DMS 273 (cell line): ENCODE measurements around the gene SUSD2.
A peak's percentile ranks its signal among the peaks of the same experiment; 100 is the strongest.
"Not testable (repeated sequence)": the region's sequence is repeated elsewhere in the genome, so short reads cannot be mapped to it uniquely, and the experiment has no call there.

ENCODE experiments used
- DNase-seq: peaks from one replicate; lab custom pipeline; 2025; ENCODE audit not compliant: unreplicated experiment; lab: John Stamatoyannopoulos, UW

The SUSD2 gene

DNA sequence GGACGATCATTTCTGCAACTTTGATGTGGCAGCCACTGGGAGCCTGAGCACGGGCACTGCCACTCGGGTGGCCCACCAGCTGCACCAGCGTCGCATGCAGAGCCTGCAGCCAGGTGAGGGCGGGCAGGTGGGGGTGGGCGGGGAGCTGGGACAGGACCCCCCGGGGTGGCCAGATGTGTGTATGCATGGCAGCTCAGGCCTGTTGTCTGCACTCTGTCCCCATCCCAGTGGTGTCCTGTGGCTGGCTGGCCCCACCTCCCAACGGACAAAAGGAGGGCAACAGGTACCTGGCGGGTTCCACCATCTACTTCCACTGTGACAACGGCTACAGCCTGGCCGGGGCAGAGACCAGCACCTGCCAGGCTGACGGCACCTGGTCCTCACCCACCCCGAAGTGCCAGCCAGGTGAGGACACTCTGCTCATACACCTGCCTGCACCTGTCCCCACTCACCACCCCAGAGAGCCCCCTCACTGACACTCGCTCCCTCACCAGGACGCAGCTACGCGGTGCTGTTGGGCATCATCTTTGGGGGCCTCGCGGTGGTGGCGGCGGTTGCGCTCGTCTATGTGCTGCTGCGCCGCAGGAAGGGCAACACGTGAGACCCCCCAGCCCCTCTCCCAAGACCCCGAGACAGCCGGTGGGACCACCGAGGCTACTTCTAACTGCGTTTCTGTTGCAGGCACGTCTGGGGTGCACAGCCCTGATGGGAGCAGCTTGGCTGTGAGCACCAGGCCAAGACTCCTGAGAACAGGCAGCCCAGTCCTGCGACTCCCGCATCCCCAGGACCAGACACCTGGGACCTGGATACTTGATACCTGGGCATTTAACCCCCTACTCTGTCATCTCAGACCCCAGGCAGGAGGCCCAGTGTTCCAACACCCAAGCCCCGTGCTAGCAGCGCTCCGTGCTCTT is 6.7 kb downstream of the SUSD2 start:
- no peak for DNase-seq

DNA sequence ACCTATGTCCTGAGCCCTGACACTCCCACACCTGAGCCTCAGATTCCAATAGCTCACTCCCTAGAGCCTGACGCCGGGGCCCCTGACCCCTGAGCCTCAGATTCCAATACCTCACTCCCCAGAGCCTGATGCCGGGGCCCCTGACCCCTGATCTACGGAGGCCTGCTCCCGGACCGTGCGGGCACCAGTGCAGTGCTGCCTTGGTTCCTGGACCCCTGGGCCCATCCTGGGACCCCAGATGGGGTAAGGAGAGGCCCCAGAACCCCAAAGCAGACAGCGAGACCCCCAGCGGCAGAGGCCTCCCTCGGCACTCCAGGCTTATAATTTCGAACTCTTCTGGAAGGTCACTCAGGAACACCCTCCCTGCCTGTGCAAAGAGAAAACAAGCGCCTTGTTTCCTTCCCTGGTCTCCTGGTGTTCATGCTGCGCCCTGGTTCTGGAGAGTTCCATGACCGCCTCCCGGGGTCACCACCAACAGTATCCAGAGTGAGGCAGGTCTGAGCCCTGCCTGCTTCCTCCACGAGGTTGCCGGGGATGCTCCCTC is 7.5 kb downstream of the SUSD2 start:
- DNase-seq = no peak

DNA sequence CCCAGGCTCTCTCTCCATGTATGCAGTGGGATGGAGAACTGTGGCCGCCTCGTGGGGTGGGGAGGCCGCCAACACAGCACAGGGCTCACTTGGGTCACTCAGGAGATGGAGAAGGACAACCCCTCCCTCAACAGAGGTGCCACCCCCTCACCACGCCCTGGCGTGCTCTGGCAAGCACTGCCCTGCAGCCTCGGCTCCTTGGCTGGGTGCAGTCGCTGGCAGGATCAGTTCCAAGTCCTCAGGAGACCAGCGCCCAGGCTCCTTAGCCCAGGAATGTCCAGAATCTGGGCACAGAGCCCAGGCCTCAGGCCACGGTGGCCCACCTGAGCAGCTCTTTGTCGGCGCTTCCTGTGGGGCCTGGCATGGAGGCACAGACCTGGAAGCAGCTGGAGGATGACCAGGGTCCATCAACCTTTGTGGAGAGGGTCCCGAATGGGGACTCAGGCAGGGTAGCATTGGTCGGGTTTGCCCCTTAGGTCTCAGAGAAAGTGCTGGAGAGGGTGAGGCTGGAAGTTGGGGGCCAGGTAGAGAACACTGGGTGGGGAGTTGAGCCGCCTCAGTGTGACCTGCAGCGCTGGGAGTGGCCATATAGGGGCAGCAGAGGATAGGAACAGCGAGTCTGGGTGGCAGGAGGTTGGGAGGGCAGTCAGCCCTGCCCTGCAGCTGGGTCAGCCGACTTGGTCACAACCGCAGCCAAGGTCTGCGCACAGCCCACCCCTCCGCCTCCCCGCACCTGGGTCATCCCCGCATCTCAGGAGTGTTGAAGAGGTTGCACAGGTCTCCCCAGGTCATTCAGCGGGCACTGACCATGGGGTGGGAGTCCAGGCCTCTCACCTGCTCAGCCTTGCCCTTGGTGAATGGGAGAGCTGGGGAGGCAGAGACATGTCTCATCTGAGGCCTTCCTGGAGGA is 8.2 kb downstream of the SUSD2 start:
- DNase-seq = peak; percentile 54

DNA sequence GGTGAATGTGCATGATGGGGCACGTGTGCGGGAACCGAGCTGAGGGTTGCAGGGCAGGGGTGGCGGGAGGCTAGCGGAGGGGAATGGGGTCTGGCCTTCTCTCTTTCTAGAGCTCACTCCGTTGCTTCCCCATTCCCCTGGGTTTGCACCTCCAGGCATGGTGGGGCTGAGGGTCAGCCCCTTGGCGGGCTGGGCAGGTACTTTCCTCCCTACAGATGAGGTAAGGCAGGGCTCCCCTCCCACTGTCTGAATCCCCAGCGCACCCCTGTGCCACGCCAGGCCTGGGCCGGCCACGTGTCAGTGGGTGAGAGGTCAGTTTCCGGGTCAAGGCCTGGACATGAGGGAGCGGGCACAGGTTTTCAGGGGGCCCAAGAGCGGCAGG is 8.9 kb downstream of the SUSD2 start:
- no peak for DNase-seq

DNA sequence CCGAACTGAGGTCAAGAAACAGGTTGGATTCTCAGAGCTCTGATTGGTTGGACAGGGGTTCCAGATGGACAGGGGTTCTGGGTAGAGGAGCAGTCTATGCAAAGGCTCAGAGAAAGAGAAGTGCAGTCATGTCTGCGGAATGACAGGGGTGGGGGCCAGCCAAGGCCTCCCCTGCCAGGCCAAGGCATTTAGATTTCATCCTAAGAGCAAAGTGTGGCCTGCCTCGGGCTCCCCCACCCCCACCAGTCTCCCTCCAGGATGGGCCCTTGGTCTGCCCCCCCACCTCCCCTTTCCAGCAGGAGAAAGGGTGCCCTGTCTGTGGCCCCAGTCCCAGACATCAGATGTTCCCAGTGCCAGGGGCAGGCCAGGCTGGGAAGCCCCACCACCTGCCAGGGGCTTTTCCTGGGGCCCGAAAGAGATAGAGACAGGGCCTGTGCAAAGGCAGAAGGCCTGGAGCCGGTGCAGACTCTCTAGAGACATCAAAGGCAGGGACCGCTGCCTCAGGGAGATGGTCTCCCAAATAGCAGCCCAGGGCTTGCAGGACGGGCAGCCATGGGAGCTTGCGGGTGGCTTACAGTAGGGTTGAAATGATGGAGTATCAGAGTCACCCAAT is 9.4 kb downstream of the SUSD2 start:
- peak; percentile 18 for DNase-seq

DNA sequence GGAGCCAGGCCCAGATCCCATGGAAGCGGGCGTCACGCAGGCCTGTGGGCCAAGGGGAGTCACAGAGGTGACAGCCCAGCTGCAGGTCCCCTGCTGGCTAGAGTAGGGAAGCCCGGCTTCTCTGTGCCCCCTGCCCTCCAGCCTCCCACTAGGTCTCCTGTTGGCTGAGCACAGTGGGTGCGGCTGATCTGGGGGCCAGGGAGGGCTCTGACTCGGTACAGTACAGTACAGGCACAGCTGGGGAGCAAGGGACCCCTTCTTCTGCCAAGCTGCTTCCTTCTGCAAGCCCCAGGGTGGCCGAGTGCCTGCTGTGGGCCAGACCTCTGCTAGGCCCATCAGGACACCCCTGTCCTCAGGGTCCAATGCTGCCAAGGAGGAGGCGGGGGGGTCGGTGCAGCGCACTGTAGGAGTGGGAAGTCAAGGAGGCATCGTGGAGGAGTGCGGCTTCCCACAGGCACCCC is 10.1 kb downstream of the SUSD2 start:
- DNase-seq = no peak

DNA sequence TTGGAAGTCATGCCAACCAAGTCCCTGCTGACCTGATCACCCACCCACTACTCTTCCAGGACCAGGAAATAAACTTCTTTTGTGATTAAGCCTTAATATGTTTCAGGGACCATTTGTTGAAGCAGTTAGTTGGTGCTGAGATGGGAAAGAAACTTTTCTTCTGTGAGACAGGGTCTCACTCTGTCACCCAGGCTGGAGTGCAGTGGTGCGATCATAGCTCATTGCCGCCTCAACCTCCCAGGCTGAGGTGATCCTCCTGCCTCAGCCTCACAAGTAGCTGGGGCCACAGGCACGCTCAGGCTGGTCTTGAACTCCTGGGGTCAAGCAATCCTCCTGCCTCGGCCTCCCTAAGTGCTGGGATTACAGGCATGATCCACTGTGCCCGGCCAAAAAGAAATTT is 10.6 kb downstream of the SUSD2 start:
- DNase-seq = no peak

DNA sequence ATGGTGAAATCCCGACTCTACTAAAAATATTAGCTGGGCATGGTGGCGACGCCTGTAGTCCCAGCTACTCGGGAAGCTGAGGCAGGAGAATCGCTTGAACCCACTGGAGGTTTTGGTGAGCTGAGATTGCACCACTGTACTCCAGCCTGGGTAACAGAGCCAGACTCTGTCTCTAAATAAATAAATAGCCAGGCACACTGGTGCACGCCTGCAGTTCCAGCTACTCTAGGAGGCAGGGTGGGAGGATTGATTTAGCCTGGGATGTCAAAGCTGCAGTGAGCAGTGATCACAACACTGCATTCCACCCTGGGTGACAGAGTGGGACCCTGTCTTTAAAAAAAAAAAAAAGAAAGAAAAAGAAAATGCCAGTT is 17.4 kb downstream of the SUSD2 start:
- no peak for DNase-seq

DNA sequence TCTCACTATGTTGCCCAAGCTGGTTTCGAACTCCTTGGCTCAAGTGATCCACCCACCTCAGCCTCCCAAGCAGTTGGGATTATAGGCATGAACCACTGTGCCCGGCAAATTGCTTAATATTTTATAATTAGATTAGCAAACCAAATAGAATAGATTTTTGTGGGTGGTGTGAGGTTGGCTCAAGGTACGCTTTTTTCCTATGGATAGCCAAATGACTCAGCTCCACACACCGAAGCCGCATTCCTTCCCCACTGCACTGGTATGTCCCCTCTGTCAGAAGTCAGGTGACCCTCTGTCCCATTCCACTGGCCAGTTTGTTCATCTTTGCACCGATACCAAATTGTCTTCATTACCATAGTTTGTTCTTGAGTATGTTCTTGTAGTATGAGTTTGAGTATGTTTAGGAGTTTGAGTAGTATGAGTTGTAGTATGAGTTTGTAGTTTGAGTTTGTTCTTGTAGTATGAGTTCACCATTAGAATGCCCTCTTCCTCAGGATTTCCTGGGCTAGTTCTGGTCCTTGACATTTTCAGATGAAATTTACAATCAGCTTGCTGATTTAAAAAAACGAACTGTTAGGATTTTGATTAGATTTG is 19.4 kb downstream of the SUSD2 start:
- DNase-seq = no peak

DNA sequence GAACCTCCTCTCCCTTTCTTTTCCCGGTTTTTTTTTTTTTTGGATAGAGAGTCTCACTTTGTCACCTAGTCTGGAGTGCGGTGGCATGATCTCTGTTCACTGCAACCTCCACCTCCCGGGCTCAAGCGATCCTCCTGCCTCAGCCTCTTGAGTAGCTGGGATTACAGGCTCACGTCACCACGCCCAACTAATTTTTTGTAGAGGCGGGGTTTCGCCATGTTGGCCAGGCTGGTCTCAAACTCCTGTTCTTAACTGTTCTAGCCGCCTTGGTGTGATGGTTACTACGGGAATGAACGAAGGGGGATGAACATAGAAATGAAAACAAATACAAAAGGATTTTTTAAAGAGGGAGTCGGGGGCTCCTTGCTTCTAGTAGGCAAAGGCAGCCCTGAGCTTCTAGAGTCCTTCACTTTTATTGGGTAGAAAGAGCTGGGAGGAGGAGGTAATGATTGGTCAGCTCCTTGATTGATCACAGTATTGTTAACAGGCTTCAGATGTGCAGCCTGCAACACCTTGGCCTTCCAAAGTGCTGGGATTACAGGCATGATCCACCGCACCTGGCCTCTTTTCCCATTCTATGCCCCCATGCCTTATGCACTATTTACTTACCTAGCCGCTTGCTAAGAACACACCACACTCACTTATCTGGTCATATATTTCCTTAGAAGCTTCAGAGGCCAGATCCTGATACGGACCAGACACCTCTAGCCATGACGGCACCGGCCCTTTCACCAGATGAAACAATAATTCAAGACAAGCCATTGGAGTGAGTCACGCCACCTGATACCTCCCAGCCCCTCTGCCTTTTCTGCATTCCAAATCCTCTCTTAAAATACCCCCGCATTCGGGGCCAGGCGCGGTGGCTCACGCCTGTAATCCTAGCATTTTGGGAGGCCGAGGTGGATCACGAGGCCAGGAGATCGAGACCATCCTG is 20.7 kb downstream of the SUSD2 start:
- no peak for DNase-seq

DNA sequence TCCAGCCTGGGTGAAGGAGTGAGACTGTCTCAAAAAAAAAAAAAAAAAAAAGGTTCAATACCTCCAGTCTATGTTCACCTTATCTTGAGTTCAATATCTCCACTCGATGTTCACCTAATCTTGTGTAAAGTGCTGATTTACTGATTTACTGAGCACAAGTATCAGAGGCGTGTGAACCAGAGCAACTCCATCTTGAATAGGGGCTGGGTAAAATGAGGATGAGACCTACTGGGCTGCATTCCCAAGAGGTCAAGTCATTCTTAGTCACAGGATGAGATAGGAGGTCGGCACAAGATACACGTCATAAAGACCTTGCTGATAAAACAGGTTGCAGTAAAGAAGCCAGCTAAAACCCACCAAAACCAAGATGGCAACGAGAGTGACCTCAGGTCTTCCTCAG is 22.6 kb downstream of the SUSD2 start:
- not testable (repeated sequence) for DNase-seq

DNA sequence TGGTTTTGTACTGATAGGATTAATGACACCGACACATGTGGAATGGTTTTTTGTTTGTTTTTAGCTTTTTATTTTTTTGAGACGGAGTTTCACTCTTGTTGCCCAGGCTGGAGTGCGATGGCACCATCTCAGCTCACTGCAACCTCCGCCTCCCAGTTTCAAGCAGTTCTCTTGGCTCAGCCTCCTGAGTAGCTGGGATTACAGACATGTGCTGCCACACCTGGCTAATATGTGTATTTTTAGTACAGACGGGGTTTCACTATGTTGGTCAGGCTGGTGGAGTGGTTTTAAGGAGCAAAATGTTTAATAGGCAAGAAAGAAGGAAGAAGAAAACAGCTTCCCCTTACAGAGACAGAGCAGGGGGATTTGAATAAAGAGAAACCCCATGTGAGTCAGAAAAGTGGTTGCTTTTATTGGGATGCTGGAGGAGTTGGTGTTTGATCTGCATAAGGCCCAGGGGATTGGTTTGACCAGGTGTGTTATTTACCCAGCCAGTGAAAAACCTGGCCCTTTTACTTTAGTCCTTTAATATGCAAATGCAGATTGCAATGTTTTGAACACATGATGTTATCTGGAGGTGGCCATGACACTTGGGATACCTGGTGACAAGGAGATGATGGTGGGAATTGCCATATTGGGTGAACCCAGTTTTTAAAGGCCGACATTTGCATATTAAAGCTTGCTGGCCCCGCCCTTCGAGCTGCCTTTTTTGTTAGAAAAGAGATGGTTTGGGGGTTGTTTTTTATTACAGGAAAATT is 24.3 kb downstream of the SUSD2 start:
- no peak for DNase-seq

DNA sequence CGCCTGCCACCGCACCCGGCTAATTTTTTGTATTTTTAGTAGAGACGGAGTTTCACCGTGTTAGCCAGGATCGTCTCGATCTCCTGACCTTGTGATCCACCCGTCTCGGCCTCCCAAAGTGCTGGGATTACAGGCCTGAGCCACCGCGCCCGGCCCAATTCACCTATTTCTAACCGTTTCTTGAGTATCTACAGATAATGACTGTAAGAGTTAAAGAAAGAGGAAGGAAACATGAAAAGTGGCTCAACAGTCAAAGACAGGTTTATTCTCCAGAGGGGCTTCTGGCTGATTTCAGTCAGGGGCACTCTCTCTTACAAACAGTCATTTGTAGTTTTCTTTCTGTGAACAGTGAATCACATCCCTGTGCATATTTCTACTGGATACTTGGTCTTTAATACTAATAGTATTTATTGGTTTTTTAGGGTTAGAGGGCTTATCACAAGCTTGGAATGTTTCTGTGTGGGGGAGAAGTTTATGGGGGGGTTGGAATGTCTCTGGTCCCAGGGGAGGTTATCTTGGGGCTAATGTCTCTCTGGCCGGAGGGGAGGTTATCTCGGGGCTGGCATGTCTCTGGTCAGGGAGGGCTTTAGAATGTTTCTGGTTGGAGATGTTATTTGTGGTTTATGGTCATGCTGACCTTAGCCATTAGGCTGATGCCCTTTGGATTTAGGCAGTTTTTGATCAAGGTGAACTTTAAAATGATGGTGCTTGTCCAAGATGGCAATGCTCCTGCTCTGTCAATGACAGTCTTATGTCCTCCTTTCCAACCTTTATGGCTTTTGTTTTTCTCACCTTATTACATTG is 25.4 kb downstream of the SUSD2 start:
- DNase-seq = not testable (repeated sequence)

DNA sequence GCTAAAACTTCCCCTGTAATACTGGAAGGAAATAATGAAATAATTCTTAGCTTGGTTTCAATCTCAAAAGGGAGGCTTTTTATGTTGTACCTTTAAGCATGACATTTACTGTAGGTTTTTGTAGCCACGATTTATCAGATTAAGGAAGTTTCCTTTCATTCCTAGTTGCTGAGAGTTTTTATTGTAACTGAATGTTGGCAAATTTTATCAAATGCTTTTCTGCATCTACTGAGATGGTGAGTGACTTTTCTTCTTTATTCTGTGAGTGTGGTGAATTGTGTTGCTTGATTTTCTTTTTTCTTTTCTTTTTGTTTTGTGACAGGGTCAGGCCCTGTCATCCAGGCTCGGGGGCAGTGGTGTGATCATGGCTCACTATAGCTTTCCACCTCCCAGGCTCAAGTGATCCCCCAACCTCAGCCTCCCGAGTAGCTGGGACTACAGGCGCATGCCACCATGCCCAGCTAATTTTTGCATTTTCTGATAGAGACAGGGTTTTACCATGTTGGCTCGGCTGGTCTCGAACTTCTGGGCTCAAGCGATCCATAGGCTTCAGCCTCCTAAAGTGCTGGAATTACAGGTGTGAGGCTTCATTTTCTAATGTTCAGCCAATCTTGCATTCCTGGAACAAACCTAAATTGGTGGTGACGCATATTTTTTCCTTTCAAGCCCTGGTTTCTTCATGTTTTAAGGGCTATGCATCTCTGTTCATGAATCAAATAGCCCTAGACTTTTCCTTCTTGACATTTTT is 26.2 kb downstream of the SUSD2 start:
- DNase-seq = no peak

DNA sequence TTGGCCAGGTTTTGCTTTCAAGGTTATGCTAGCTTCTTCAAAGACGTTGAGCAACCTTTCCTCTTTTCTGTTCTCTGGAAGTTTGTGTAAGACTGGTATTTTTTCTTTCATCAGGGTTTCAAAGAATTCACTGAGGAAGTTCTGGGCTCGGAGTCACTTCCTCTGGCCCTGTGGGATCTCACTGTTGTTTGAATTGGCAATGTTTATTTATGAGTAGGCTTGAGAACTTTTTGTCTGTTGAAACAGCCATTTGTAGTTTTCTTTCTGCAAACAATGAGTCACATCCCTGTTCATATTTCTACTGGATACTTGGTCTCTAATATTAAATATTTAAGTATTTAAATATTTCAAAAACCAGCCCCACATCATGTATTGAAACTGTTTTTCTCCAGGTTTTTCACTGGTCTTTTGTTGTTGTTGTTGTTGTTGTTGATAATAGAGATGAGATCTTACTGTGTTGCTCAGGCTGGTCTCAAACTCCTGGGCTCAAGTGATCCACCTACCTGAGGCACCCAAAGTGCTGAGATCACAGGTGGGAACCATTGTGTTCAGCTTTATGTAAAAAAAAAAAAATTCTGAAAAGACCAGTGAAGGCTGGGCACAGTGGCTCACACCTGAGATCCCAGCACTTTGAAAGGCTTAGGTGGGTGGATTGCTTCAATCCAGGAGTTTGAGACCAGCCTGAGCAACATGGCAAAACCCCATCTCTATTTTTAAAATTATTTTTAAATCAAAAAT is 26.9 kb downstream of the SUSD2 start:
- DNase-seq = no peak

DNA sequence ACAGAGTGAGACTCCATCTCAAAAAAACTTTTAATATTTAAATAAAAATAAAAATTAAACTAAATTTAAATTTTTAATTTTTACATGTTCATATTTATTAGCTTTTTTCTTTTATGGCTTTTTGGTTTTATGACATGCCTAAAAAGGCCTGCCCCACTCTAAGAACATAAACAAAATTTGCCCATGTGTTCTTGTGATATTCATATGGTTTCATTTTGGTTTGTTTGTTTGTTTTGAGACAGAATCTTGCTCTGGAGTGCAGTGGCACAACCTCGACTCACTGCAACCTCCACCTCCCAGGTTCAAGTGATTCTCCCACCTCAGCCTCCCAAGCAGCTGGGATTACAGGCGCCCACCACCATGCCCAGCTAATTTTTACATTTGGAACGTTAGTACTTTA is 27.7 kb downstream of the SUSD2 start:
- DNase-seq = no peak

DNA sequence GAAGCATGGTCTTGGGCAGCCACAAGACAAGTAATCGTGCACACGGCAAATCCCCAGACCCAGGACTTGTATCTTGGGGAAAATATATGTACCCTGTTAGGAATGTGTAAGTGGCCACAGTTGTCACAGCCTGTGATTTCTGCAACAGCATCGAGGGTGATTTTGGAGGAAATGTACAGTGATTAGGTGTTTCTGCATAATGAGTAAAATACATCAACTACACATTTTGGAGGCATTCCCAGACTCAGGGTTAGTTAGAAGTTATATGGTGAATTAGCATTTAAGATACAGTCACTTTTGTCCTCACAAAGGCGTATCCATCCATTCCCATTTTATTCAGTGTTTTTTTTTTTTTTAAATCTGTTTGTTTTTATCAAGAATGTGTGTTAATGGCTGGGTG is 28.4 kb downstream of the SUSD2 start:
- no peak for DNase-seq
